Activated CD4-positive, alpha-beta T cell treated with anti-CD3 and anti-CD28 coated beads, Interleukin-2, amount 50 U/mL, for 1 hour (primary cell): Measurements from ENCODE around the gene PICK1.
"Not testable (repeated sequence)": the region's sequence is repeated elsewhere in the genome, so short reads cannot be mapped to it uniquely, and the experiment has no call there.

ENCODE experiments used
- DNase-seq: peaks from one replicate; pipeline ENCODE4 v3.0.0-alpha.2; 2020

PICK1 gene

DNA sequence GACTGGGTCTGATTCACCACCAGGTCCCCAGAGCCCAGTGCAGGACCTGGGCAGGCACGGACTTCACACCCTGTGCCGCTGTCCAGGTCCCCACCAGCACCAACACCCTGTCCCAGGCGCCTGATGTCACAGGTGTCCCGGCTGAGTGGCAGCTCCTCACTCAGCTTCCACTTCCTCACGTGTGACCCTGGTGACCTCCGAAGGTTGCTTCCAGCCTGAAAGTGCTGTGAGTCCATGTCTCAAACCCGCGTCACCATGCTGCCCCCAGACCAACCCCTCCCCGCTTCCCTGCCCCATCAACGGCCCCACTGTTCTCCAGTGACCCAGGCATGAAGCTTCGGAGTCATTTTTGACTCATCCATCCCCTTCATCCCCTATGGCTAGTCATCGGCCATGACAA lies 25.7 kb upstream of the PICK1 start:
- DNase-seq: no peak

DNA sequence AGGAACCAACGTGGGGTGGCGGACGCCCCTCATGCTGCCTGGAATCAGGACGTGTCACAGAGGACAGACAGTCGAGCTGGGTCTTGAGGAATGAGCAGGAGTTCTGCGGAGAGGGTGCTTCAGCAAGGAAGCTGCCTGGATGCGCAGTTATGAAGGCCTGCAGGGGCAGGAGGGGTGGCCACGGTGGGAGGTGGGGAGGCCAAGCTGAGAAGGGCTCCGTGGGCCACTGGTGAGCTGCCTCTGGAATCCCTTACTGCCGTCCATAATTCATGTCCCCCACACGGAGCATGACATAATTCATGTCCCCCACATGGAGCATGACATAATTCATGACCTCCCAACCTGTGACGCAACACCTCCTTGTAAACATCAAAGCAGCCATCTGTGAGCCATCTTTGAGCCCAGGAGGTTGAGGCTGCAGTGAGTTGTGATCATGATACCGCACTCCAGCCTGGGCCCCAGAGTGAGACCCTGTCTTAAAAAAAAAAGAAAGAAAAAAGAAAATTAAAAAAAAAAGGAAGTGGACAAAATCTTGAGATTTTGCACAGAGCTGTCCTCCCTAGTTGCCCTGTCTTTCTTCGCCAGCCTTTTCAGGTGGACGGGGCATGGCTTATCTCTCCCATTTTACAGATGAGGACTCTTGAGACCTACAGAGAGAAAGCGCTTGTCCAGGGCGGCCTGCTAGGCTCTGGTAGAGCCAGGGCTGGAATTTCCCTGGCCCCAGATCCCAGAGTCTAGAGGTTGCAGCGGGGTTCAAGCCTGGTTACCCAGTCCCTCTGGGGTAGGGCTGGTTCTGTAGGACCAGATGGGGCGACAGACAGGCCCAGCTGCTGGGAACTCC lies 24.3 kb upstream of the PICK1 start:
- DNase-seq: no peak

DNA sequence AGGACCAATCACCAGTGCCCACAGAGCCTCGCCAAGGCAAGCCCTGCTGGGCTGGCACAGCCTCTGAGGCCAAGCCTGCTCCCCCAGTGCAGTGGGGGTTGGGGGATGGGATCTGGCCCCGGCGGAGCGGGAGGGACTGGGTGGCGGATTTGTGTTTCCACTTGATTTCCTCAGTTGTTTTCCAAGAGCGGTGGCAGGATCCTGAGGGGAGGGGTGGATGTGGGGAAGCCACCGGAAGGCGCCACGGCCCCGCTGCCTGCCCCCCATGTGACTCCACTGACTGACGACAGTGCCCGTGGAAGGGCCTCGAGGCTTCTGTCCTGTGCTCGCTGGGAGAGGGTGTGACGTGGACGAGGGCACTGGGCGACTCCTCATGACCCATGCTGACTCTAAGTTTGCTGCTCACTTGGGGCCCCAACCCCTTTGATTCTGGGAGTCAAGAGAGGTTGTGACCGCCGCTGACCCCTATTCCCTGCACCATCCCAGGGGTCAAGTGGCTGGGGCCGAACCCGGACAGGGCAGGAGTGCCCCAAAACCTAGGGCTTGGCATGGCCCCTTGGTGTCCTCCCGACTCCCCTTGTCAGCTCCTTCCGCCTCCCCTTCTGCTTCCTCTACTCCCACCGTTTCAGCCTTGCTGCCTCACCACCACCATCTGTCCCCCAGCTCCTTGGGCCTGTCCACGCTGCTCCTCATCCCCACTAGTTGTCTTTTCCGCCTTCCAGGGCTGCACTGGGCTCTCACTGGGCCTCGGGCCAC lies 23.5 kb upstream of the PICK1 start:
- DNase-seq: no peak

DNA sequence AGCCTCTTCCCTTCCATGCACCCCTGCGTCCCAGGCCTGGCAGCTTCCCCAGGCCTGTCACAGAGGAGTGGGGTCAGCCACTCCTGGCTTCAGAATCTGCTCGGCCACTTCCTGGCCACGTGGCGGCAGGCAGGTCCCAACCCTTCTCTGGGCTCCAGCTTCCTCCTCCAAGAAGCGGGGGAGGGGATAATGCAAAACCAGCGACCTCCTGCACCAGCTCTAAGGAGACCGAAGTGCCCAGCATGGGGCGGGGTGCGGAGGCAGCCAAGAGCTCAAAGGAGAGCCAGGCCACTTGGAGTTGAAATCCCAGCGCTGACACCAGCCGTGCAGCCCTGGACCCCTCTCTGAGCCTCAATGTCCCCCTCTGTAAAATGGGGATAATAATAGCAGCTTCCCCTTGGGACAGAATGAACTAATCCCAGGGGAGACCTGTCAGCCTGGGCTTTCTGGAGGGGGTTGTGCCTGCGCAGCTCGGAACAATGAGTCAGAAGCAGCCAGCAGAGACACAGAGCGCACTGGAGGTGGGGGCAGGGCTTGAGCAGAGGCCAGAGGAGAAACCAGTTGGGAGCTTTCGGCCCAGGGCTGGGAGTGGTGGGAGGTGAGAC lies 22.8 kb upstream of the PICK1 start:
- DNase-seq: no peak

DNA sequence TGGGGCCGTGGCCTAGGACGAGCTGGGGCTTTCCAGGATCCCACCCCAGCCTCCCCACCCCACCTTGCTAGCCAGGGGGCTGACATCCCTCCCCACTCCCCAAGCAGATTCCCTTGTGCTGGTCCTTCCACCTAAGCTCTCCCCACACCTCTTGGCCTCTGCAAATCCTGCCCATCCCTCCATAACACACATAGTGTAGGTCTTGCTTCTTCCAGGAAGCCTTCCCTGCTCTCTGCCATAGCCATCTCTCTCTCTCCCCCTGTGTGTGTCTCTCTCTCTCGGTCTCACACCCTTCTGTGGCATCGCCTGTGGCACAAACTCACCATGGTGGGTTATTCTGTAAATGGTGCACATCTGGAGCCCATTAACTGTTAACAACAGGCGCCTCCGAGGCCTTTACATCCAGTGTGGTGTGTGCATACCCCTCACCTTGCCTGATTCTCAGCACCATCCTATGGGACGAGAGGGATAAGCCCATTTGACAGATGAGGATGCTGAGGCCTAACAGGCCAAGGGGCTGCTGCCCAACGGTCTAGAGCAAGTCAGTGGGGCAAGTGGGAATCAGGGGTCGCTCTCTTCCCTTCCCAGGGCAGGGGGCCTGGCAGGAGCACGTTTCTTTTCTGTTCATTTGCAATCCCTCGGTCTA lies 22.2 kb upstream of the PICK1 start:
- no peak for DNase-seq

DNA sequence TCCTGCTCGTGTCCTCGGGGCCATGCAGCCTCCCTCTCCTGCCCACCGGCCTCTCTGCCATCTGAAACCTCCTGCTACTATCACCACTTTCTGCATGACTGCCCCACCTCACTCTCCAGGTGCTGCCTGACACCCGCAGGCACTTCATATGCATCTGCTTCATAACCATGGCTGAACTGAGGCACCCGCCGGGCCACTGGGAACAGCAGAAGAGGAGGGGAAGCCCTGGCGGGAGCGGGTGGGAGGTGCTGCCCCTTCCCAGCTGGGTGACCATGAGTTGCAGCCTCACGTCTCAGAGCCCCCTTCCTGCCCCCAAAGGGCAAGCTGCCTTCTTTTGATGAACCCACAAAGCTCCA lies 21.7 kb upstream of the PICK1 start:
- DNase-seq: no peak

DNA sequence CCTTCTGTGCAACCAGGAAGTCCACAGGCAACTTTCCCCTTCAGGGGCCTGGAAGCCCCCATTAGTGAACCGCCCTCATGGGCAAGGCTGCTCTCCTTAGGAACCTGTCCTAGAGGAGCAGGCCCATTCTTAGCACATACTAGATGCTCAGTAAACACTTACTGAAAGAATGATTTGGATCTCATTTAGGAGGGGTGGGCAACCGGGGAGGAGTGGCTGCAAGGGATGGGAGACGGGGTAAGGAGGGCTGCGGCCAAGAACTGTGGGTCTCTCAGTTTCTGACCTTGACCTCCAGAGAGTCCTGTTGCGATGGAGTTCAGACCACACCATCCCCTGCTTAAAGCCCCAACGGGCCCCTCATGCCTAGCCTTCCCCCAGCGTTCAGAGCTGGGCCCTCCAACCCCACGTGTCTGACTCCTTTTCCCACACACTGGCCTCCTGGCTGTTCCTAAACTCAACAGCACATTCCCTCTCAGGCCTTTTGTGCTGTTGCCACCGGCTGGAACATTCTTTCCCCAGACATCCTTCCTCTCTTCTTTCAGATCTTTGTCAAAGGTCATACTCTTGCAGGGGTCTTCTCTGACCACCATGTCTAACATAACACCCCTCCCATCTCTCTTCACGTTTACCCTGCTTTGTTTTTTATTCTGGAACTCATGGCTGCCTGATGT lies 20.7 kb upstream of the PICK1 start:
- no peak for DNase-seq

DNA sequence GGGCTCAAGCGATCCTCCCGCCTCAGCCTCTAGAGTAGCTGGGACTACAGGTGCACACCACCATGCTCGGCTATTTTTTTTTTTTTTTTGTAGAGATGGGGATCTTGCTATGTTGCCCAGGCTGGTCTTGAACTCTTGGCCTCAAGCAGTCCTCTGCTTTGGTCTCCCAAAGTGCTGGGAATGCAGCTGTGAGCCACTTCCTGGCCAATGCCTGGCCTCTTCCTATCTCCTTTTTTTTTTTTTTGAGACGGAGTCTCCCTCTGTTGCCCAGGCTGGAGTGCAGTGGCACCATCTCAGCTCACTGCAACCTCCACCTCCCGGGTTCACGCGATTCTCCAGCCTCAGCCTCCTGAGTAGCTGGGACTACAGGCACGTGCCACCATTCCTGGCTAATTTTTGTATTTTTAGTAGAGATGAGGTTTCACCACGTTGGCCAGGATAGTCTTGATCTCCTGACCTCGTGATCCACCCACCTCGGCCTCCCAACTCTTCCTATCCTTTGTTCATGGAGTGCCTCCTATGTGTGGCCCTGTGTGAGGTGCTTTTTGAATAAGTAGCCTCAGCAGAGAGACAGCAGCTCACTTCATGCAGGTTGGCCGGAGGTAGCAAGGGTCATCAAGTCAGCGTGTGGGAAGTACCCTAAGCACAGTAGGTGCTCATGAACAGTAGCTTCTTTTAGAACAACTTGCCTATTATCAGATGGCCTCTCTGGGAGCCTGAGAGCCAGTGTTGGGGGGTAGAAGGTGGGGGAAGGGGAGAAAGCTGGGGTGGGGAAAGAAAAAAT lies 19.6 kb upstream of the PICK1 start:
- not testable (repeated sequence) for DNase-seq

DNA sequence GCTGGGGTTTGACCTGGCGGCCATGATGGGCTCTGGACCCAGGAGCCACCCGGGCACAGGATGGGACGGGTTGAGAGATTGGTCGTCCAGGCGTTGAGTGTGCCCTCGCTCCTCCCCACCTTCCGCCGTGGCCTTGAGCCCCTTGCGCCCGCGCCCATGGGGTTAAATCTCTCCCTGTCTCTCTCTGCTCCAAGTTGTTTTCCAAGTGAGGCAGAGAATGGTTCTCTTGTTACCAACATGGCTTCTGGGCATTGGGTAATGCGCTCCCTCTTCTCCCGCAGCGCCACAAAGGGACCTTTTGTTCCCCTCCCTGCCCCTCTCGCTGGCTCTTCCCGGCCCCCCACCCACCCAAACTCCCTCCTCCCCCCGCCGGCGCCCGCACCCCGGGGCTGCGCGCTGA lies 18.8 kb upstream of the PICK1 start:
- no peak for DNase-seq

DNA sequence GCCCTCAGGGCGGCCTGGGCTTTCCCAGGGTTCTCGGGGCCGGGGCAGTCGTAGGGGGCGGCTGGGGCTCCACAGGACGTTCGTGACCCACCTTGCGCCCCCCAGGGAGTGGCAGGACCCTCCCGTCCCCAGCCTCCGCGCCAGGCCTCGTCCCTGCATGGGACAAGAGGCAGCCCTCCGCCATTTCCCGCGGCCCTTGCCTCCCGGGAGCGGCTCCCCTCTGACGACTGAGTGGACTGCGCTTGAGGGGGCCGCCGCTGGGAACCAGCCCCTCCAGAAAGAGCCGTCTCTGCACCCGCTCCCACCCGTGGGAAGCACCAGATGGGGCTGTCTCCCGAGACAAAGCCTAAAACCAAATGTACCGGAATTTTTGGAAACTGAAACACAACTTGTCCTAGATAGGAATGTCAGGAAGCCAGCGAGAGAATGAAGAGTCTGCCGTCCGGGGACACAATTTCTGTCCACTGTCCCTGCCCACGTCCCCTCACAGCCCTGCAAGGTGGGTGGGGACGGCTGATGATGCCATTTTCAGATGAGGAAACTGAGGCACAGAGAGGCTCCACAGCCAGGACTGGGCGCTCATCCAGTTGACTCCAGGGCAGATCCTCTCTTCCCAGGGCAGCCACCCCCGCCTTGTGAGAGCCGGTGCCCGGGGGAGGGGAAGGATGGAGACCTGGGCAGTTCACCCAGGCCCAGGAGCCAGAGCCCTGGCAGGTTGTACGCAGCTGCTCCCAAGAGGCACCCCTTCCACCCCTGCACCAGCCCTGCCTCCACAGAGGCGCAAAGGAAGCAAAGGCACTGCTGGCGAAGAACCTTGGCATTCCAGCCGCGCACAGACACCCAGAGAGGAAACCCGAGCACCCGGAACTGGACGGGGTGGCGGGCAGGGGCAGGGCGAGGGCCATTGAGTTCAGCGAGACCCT lies 18.1 kb upstream of the PICK1 start:
- DNase-seq: no peak

DNA sequence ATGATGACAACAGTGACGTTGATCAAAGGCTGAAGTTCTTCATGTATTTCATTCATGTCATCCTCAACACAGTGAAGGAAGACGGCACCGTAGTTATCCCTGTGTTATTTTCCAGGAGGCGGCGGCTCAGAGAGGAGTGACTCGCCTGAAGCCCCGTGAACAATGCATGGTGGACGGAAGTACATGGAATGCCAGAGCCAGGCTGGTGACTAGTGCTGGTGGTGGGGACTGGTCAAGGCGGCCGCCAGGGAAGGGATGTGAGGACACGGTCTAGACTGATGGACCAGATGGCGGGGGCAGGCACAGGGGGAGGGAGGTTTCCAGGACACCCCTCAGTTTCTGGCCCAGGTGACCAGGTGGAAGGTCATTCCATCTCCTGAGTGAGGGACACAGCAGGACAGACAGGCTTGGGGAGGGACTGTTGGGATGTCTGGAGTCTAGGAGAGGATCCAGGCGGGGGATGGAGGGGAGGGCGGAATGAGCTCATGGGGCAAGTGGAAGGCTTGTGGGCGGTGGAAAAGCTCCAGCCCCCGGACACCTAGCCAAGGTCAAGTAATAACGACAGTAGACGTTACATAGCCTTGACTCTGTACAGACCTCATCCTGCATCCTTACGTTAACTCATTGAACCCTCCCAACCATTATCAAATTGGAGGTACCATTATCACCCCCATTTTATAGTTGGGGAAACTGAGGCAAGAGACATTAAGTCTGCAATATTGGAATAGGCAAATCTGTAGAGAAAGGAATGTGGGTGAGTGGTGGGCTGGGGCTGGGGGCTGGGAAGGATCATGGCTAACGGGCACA lies 16.0 kb upstream of the PICK1 start:
- no peak for DNase-seq

DNA sequence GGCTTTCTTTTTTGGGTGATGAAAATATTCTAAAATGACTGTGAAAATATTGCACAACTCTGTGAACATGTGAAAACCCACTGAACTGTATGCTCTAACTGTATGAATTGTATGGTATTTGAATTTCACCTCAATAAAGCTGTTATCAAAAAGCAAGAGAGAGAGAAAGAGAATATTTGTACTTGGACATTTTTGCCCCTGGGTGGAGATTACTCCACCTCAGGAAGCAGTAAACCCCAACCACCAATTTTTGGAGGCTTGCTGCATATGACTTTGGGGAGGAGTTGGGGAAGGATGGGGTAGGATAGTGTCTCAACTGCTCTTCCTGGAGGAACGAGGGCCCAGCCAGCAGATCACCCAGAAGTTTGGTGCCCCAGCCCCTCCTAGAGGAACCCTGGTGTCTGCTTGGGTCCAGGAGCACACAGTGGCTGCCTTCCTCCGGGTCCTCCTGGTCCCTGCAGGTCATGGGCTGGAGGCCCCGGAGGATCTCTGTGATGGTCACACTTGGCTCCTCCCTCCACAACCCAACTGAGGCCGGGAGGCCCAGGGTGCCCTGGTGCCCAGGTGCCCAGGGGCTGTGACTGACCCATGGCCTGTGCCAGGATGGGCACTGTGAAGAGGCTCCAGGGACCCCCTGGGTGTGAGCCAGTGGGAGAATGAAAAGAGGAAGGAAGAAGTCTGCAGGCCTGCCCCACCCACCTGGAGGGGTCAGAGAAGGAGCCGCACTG lies 15.3 kb upstream of the PICK1 start:
- DNase-seq: no peak

DNA sequence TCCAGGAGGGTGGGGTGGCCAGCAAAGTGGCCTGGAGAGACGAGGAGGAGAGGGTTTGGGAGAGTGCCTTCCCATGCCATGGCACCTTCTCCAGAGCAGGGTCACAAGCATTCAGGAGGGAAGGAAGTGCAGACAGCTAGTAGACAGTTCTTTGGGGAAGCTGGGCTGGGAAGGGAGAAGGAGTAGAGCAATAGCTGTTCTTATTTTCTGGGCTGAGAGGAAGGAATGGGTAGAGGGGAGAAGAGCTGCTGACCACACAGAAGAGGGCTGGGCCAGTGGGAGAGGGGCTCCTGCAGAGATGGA lies 14.8 kb upstream of the PICK1 start:
- DNase-seq: no peak

DNA sequence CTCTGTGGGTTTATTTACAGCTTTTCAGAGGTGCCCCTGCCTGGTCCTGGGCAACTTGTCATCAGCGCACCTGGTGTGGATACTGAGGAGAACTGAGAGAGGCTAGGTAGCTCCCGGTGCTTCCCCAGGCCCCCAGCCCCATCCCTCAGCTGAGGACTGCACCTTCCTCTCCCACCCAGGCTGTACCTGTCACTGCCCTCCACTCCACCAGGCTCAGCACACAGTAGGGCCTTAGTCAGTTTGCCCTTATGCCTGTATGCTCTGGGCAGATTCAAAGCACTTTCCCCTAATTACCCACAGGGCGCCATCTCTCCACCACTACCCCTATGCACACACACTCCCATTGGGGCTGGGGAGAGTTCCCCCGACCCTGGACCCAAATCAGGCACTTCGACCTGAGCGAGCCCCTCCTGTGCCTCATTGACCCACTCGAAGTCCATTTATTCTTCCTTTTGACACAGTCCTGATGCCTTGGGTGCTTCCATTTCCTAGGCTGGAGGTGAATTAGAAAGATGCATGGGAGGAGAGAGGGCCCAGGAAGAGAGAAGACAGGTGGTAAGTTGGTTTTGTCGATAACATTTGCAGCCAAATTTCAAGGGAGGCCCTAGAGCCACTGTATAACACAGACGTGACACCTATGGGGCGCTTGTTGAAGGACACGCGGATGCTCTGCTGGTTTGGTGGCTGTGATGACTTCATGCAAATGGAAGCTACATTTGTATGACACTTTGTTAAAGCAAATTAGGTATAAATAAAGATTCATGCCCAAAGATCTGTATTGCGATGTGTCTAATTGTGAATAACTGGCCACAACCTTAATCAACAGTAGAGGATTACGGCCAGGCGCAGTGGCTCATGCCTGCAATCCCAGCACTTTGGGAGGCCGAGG lies 13.8 kb upstream of the PICK1 start:
- no peak for DNase-seq

DNA sequence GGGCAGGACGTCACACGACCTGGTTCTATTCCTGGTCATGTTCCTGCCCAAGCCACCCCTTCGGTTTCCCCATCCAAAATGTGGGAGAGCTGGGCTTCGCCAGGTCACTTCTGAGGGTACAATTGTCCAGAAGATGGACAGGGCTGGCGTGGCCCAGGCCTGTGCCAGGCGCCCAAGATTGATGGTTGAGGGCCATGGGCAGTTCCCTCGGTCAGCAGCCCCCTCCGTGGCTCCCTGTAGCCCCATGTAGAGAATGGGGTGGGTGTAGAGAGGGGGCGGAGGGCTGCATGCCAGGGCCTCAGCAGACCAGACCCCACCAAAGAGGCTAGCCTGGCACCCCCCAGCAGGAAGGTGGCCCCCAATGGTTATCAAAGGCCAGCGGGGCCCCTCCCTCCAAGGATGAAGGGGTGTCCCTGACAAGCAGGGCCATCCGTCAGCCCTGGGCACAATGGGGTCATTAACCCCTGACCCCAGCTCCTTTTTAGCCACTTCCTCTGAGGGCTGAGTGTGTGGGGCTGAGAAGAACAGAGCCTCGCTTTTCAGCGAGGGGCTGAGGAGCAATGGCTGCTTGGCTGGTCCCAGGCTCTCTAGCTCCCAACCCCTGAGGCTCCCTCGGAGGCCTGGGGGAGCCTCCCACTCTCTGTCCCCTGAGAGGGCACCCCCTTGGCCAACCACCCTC lies 11.0 kb upstream of the PICK1 start:
- DNase-seq: no peak

DNA sequence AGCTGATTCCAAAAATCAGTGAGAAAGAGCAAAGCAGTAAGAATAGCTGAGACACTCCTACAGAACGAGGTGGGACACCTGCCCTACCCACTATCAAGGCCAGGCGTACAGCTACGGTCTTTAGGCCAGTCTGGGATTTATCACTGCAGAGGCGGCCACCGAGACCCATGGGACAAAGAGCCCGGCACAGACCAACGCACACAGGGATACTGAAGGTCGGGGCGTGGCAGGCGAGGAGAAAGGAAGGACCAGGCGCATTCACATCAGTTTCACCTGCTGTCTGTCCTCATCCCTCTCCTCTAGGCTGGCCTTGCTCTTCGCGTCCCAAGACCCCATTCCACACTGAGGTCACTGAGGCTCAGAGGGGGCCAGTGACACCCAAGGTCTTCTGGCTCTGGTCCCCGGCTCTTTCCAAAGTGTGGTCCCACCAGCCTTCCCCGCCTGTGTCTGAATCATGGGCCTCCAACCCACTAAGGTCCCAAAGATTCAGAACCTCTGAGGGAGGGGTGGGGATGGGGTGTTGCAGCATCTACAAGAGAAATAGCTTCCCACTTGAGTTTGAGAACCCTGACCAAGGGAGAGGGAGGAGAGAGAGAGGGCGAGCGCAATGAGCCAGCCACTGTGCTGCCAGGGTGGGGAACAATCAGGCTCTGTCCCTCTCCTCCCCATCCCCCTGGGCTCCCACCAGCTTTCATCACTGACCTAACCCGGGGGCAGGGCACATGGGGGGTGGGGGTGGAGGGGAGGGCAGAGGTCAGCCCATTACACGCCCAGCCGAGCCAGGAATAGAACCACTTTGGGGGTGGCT lies 7.2 kb upstream of the PICK1 start:
- no peak for DNase-seq

DNA sequence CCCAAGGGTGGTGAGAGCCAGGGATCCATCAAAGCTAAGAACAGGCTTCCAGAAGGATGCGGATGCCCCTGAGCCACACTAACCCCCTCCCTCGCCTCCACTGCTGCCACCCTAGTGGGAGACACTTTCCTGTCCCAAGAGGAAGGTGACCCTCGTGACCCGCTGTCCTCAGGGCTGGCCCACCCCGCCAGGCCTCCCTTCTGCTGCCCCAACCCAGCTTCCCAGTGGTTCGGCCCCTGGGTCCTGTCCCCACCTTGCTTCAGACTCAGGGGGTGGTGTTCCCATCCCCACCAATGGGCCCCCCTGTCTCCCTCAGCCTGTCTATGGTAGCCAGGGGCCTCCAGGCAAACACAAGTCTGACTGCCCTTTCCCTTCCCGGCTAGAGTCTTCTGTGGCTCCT lies 6.5 kb upstream of the PICK1 start:
- DNase-seq: no peak
